Measurements from ENCODE around the gene MYO9A.

- TF ChIP-seq, protein P1, sequence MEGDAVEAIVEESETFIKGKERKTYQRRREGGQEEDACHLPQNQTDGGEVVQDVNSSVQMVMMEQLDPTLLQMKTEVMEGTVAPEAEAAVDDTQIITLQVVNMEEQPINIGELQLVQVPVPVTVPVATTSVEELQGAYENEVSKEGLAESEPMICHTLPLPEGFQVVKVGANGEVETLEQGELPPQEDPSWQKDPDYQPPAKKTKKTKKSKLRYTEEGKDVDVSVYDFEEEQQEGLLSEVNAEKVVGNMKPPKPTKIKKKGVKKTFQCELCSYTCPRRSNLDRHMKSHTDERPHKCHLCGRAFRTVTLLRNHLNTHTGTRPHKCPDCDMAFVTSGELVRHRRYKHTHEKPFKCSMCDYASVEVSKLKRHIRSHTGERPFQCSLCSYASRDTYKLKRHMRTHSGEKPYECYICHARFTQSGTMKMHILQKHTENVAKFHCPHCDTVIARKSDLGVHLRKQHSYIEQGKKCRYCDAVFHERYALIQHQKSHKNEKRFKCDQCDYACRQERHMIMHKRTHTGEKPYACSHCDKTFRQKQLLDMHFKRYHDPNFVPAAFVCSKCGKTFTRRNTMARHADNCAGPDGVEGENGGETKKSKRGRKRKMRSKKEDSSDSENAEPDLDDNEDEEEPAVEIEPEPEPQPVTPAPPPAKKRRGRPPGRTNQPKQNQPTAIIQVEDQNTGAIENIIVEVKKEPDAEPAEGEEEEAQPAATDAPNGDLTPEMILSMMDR (tag by site-specific recombination; IDR thresholded peaks at IDR 0.05), result no peak
- TF ChIP-seq REST (tag by site-specific recombination; IDR thresholded peaks at IDR 0.05) (no peak), ZNF121 (tag by site-specific recombination; IDR thresholded peaks at IDR 0.05) (no peak), ZNF623 (tag by site-specific recombination; IDR thresholded peaks at IDR 0.05) (no peak), ZNF677 (tag by site-specific recombination; IDR thresholded peaks at IDR 0.05) (no peak), ZSCAN16 (tag by site-specific recombination; IDR thresholded peaks at IDR 0.05) (no peak), ZNF274 (IDR thresholded peaks at IDR 0.05; ENCODE audit: low read length) (no peak), ZNF274 (tag by site-specific recombination; IDR thresholded peaks at IDR 0.05; ENCODE audit: borderline replicate concordance) (no peak), ZSCAN30 (tag by site-specific recombination; IDR thresholded peaks at IDR 0.05) (no peak), ZNF133 (tag by site-specific recombination; IDR thresholded peaks at IDR 0.05) (no peak)
- TF ChIP-seq, protein P2, sequence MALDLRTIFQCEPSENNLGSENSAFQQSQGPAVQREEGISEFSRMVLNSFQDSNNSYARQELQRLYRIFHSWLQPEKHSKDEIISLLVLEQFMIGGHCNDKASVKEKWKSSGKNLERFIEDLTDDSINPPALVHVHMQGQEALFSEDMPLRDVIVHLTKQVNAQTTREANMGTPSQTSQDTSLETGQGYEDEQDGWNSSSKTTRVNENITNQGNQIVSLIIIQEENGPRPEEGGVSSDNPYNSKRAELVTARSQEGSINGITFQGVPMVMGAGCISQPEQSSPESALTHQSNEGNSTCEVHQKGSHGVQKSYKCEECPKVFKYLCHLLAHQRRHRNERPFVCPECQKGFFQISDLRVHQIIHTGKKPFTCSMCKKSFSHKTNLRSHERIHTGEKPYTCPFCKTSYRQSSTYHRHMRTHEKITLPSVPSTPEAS (tag by site-specific recombination; IDR thresholded peaks at IDR 0.05), result no peak
- TF ChIP-seq, protein P3, sequence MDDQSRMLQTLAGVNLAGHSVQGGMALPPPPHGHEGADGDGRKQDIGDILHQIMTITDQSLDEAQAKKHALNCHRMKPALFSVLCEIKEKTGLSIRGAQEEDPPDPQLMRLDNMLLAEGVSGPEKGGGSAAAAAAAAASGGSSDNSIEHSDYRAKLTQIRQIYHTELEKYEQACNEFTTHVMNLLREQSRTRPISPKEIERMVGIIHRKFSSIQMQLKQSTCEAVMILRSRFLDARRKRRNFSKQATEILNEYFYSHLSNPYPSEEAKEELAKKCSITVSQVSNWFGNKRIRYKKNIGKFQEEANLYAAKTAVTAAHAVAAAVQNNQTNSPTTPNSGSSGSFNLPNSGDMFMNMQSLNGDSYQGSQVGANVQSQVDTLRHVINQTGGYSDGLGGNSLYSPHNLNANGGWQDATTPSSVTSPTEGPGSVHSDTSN (CRISPR knock-in tag; IDR thresholded peaks at IDR 0.05), result no peak
- TF ChIP-seq, protein P4, sequence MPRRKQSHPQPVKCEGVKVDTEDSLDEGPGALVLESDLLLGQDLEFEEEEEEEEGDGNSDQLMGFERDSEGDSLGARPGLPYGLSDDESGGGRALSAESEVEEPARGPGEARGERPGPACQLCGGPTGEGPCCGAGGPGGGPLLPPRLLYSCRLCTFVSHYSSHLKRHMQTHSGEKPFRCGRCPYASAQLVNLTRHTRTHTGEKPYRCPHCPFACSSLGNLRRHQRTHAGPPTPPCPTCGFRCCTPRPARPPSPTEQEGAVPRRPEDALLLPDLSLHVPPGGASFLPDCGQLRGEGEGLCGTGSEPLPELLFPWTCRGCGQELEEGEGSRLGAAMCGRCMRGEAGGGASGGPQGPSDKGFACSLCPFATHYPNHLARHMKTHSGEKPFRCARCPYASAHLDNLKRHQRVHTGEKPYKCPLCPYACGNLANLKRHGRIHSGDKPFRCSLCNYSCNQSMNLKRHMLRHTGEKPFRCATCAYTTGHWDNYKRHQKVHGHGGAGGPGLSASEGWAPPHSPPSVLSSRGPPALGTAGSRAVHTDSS (tag by site-specific recombination; IDR thresholded peaks at IDR 0.05), result no peak
Measured at GRCh38 chr15:71914092-71914491, 203.9 kb downstream of the MYO9A start.
